ENCODE measurements around the gene TRAF4.
"Not testable (repeated sequence)": the region's sequence is repeated elsewhere in the genome, so short reads cannot be mapped to it uniquely, and the experiment has no call there.

DNA sequence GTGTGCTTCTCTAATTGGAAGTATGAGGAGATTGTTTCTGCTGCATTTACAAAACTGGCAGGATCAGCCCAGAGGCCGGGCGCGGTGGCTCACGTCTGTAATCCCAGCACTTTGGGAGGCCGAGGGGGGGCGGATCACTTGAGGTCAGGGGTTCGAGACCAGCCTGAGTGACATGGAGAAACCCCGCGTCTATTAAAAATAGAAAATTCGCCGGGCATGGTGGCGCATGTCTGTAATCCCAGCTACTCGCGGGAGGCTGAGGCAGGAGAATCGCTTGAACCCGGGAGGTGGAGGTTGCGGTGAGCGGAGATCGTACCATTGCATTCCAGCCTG, 22.8 kb upstream of the TRAF4 start:
- TF ChIP-seq, protein P1, sequence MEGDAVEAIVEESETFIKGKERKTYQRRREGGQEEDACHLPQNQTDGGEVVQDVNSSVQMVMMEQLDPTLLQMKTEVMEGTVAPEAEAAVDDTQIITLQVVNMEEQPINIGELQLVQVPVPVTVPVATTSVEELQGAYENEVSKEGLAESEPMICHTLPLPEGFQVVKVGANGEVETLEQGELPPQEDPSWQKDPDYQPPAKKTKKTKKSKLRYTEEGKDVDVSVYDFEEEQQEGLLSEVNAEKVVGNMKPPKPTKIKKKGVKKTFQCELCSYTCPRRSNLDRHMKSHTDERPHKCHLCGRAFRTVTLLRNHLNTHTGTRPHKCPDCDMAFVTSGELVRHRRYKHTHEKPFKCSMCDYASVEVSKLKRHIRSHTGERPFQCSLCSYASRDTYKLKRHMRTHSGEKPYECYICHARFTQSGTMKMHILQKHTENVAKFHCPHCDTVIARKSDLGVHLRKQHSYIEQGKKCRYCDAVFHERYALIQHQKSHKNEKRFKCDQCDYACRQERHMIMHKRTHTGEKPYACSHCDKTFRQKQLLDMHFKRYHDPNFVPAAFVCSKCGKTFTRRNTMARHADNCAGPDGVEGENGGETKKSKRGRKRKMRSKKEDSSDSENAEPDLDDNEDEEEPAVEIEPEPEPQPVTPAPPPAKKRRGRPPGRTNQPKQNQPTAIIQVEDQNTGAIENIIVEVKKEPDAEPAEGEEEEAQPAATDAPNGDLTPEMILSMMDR (conservative IDR thresholded peaks at IDR 0.05) = not testable (repeated sequence)
- TF ChIP-seq ZFX (IDR thresholded peaks at IDR 0.05) = not testable (repeated sequence)
